HepG2 (cell line): Measurements from ENCODE around the gene ACOT8.

Source experiments
- ARNTL ChIP-seq: sonication (generic); formaldehyde crosslinking; IDR thresholded peaks from 2 replicates; pipeline ENCODE4 v1.4.0; 2020; ENCODE audit warnings: mild to moderate bottlenecking, missing genetic modification reagents
- BRCA1 ChIP-seq: sonication (generic); formaldehyde crosslinking; IDR thresholded peaks from 2 replicates; pipeline ENCODE4 v1.4.0; 2020; ENCODE audit warnings: missing genetic modification reagents
- MZF1 ChIP-seq: sonication (generic); formaldehyde crosslinking; IDR thresholded peaks from 2 replicates; pipeline ENCODE4 v1.8.1; 2023; ENCODE audit warnings: mild to moderate bottlenecking, missing genetic modification reagents, borderline replicate concordance
- NRL ChIP-seq: sonication (generic); formaldehyde crosslinking; IDR thresholded peaks from 2 replicates; pipeline ENCODE4 v1.5.0; 2020; ENCODE audit warnings: missing genetic modification reagents, mild to moderate bottlenecking, moderate library complexity, borderline replicate concordance
- POLR2A ChIP-seq, 2 experiments: IDR thresholded peaks; 2 replicates each; pipeline ENCODE4 v1.6.1; 2011; ENCODE audit warnings: low read depth in 2 of 2, low read length in 2 of 2, mild to moderate bottlenecking in 1 of 2, moderate library complexity in 1 of 2; ENCODE audit not compliant: insufficient read depth in 1 of 2
- POLR2AphosphoS5 ChIP-seq: IDR thresholded peaks from 2 replicates; pipeline ENCODE4 v1.6.1; 2012; ENCODE audit warnings: low read depth, low read length
- TAF15 ChIP-seq: fragments of 200-400 bp; formaldehyde crosslinking; IDR thresholded peaks from one replicate; pipeline ENCODE4 v1.6.1; 2018; ENCODE audit warnings: mild to moderate bottlenecking, low read depth, low read length; ENCODE audit not compliant: poor library complexity, severe bottlenecking
- ZNF274 ChIP-seq: sonication (generic); formaldehyde crosslinking; IDR thresholded peaks from 2 replicates; pipeline ENCODE4 v1.5.1; 2020; ENCODE audit warnings: mild to moderate bottlenecking, missing genetic modification reagents
- ZNF335 ChIP-seq: sonication (generic); formaldehyde crosslinking; IDR thresholded peaks from 2 replicates; pipeline ENCODE4 v1.4.0; 2020; ENCODE audit warnings: missing genetic modification reagents
- TF ChIP-seq, protein P1 (sequence below): sonication (generic); formaldehyde crosslinking; IDR thresholded peaks from 2 replicates; pipeline ENCODE4 v1.4.0; 2020; ENCODE audit warnings: mild to moderate bottlenecking, missing genetic modification reagents
- TF ChIP-seq, protein P2 (sequence below): sonication (generic); formaldehyde crosslinking; IDR thresholded peaks from 2 replicates; pipeline ENCODE4 v1.4.0; 2020; ENCODE audit warnings: missing genetic modification reagents
- TF ChIP-seq, protein P3 (sequence below): sonication (generic); formaldehyde crosslinking; IDR thresholded peaks from 2 replicates; pipeline ENCODE4 v1.5.0; 2020; ENCODE audit warnings: mild to moderate bottlenecking, missing genetic modification reagents, moderate library complexity

DNA sequence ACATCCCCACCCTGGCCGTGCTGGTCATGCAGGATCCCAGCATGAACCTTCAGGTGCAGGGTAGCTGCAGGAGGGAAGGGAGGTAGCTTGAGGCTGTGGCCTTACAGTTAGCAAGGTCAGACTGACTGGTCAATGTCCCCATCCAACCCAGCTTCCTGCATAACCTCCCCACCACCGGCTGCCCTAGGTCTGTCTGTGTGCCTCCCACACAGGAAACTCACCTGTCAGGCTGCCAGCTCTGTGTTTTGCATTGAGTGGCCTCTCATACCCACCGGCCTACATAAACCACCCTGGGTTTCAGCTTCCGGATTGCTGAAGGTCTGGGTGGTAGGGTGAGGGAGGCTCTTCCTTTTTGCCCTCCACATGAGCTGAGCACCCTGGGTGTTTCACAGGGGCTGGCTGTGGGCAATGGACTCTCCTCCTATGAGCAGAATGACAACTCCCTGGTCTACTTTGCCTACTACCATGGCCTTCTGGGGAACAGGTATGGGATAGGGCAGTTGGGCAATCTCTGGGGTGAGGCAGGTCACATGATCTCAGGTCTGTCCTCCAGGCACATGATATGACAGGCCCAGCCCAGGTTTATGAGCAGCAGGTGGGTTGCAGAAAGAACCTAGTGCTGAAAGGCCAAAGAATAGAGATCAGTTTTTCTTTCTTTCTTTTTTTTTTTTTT lies 35.8 kb upstream of the ACOT8 start:
- no peak for TF ChIP-seq MZF1 (CRISPR knock-in tag)
- peak; percentile 25; the same call in 1 of the 2 replicates for TF ChIP-seq NRL (CRISPR knock-in tag)
- TF ChIP-seq POLR2A (IDR thresholded peaks at IDR 0.05; ENCODE audit: insufficient read depth in 1 of 2, low read depth in 2 of 2, low read length in 2 of 2): no peak
- TF ChIP-seq POLR2AphosphoS5: no peak
- TF ChIP-seq, protein P1, sequence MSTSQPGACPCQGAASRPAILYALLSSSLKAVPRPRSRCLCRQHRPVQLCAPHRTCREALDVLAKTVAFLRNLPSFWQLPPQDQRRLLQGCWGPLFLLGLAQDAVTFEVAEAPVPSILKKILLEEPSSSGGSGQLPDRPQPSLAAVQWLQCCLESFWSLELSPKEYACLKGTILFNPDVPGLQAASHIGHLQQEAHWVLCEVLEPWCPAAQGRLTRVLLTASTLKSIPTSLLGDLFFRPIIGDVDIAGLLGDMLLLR: no peak
- TF ChIP-seq, protein P2, sequence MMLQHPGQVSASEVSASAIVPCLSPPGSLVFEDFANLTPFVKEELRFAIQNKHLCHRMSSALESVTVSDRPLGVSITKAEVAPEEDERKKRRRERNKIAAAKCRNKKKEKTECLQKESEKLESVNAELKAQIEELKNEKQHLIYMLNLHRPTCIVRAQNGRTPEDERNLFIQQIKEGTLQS: no peak
- TF ChIP-seq ARNTL (CRISPR knock-in tag): no peak
- no peak for TF ChIP-seq ZNF274
- no peak for TF ChIP-seq ZNF335 (CRISPR knock-in tag)
- TF ChIP-seq BRCA1: no peak
- TF ChIP-seq, protein P3, sequence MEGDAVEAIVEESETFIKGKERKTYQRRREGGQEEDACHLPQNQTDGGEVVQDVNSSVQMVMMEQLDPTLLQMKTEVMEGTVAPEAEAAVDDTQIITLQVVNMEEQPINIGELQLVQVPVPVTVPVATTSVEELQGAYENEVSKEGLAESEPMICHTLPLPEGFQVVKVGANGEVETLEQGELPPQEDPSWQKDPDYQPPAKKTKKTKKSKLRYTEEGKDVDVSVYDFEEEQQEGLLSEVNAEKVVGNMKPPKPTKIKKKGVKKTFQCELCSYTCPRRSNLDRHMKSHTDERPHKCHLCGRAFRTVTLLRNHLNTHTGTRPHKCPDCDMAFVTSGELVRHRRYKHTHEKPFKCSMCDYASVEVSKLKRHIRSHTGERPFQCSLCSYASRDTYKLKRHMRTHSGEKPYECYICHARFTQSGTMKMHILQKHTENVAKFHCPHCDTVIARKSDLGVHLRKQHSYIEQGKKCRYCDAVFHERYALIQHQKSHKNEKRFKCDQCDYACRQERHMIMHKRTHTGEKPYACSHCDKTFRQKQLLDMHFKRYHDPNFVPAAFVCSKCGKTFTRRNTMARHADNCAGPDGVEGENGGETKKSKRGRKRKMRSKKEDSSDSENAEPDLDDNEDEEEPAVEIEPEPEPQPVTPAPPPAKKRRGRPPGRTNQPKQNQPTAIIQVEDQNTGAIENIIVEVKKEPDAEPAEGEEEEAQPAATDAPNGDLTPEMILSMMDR: no peak
- no peak for TF ChIP-seq TAF15
